Small intestine (tissue), 7 donors: ENCODE data around the gene SSC5D. TPM values are rescaled to one million over a fixed set of nuclear protein-coding genes. Genes with fewer than 3 reads are reported as not detected.
A peak's percentile ranks its signal among the peaks of the same experiment; 100 is the strongest.

ENCODE experiments used
- DNase-seq, 2 donors: peaks; one replicate each; pipeline versions ENCODE4 v3.0.0 to v3.0.0-alpha.2; 2013
- FAIRE-seq: peaks from 2 replicates; lab custom pipeline; 2012; peaks lifted over from hg19 to GRCh38; lab: Jason Lieb, UNC
- H3K27ac ChIP-seq, 3 donors: one replicate each; pipeline ENCODE4 v1.5.1; 2013; ENCODE audit warnings: low read length in 2 of 3, mild to moderate bottlenecking in 2 of 3, control low read depth in 1 of 3, inconsistent platforms in 1 of 3, low read depth in 1 of 3, moderate library complexity in 1 of 3
- H3K27me3 ChIP-seq, 3 donors: one replicate each; pipeline ENCODE4 v1.6.1; 2013; ENCODE audit warnings: low read length in 3 of 3, inconsistent platforms in 1 of 3; ENCODE audit not compliant: control insufficient read depth in 3 of 3, insufficient read depth in 3 of 3
- H3K36me3 ChIP-seq, 3 donors: one replicate each; pipeline ENCODE4 v1.6.1; 2013; ENCODE audit warnings: low read length in 3 of 3, inconsistent platforms in 1 of 3, low read depth in 1 of 3, mild to moderate bottlenecking in 1 of 3, moderate library complexity in 1 of 3; ENCODE audit not compliant: control insufficient read depth in 3 of 3, insufficient read depth in 2 of 3
- H3K4me1 ChIP-seq, 3 donors: one replicate each; pipeline ENCODE4 v1.6.1; 2013; ENCODE audit warnings: low read length in 2 of 3, inconsistent platforms in 1 of 3, low read depth in 1 of 3, mild to moderate bottlenecking in 1 of 3, moderate library complexity in 1 of 3; ENCODE audit not compliant: control insufficient read depth in 3 of 3, insufficient read depth in 2 of 3
- H3K4me3 ChIP-seq, 3 donors: one replicate each; pipeline ENCODE4 v1.5.1; 2013; ENCODE audit warnings: low read length in 3 of 3, control low read depth in 1 of 3, inconsistent platforms in 1 of 3, low read depth in 1 of 3, mild to moderate bottlenecking in 1 of 3, moderate library complexity in 1 of 3
- H3K9me3 ChIP-seq, 2 donors: one replicate each; pipeline ENCODE4 v1.6.1; 2013; ENCODE audit warnings: low read depth in 1 of 2, low read length in 1 of 2; ENCODE audit not compliant: control insufficient read depth in 2 of 2, insufficient read depth in 1 of 2
- WGBS, 3 donors: extraction: QIAGEN DNeasy Blood & Tissue Kit; methylation state at CpG; one replicate each; pipeline ENCODE4 v1.1.7; 2013; 5-methylcytosine and 5-hydroxymethylcytosine counted together
- polyA plus RNA-seq, 4 donors: library from polyadenylated mRNA; stranded (reverse) in 3 of 4; unstranded in 1 of 4; fragments of 200-250 nt in 3 of 4; fragments of 120-200 nt in 1 of 4; gene quantifications; one replicate each; pipeline versions ENCODE4 v1.2.1 to v1.2.3, GENCODE V29; 2013
- donor health status: healthy with polysubstance abuse.
- donor health status: control.
- donor health status: control.
- donor health status: Bipolar disorder and iron deficiency.
- donor health status: healthy.

SSC5D gene
- polyA plus RNA-seq, 4 donors: 0.49 to 2.2 (median 0.54) TPM; not detected in 1

DNA sequence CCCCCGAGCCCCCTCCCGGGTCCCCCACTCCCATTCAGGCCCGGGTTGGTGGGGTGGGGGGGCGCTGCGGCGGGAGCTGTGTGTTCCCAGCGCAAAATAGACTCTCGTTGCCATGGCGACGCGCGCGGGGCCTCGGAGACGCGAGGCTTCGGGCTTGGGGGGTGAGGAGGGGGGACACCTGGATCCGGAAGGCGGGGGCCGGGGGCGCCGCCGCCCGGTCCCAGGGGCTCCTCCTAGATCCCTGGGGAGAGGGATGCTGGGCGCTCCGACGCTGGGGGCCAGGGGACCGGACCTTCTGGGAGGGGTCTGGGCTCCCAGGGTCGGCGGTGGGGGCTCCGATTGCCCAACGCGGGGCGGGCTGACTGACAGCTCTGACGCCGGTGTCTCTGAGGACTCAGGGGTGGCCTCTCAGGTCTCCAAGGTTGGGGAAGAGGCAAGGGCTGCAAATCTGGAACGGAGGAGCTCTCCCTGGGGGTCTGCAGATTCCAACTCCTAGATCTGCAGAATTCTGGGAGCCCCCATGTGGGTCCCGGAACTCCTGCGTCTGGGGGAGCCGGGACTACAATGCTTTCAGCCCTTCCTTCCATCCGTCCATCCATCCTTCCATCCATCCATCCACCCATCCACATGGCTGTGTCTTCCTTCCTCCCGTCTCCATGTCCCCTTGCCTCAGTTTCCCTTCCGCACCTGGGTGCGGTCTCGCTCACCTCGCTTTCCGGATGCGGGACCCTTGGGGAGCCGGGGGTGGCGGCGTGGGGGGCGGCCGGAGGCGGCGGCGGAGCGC, 36.1 kb upstream of the SSC5D start:
- FAIRE-seq (no peak), DNase-seq (no peak)
- H3K4me3 ChIP-seq: peak overlapping the region in 1 of 3 donors; percentile 28
- H3K9me3 ChIP-seq: no peaks in the 10 kb centered on the region
- peaks cover 0 to 28% (median 7%) of the 10 kb centered on the region in 3 donors for H3K36me3 ChIP-seq
- H3K27ac ChIP-seq: no peak overlapping the region
- WGBS, 3 donors: 3 to 22% (median 14%) methylated on average over 46 to 57 of the region's 57 CpGs
- H3K27me3 ChIP-seq: peaks cover 5 to 40% (median 17%) of the 10 kb centered on the region in 3 donors
- peaks cover 0 to 10% (median 3%) of the 10 kb centered on the region in 3 donors for H3K4me1 ChIP-seq

DNA sequence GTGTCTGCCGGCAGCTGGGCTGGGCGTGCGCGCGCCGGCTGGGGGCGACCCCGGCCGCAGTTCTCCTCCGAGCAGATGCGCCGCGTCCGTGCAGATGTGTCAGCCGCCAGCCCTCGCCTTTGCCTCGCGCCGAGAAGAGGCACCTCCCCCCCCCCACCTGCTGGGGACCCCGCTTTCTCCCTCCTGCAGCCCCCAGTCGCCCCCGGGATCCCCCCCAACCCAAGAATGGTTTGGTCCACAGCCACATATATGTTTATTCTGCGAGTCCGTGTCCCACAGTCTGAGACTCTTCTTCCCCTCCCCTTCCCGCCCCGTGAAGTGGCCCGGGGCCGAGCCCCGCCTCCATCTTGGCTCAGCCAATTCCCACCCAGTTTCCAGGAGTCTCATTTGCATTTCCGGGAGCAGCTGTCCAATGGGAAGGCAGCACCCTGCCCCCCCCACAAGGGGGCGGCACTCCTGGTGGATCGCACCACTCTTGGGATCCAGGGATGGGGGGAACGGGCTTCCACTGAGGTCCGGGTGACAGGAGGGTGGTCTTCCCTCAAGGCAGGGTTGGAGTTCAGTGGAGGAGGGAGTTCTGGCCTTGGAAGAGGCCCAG, 35.4 kb upstream of the SSC5D start:
- no peak overlapping the region for H3K27ac ChIP-seq
- H3K4me3 ChIP-seq: no peak overlapping the region
- H3K36me3 ChIP-seq: peaks cover 0 to 28% (median 7%) of the 10 kb centered on the region in 3 donors
- H3K27me3 ChIP-seq: peaks cover 5 to 33% (median 17%) of the 10 kb centered on the region in 3 donors
- peaks cover 0 to 10% (median 3%) of the 10 kb centered on the region in 3 donors for H3K4me1 ChIP-seq
- FAIRE-seq: no peak
- peak; percentile 21 to 80 for DNase-seq
- WGBS, 3 donors: 15 to 57% (median 40%) methylated on average over 20 to 34 of the region's 34 CpGs
- no peaks in the 10 kb centered on the region for H3K9me3 ChIP-seq

DNA sequence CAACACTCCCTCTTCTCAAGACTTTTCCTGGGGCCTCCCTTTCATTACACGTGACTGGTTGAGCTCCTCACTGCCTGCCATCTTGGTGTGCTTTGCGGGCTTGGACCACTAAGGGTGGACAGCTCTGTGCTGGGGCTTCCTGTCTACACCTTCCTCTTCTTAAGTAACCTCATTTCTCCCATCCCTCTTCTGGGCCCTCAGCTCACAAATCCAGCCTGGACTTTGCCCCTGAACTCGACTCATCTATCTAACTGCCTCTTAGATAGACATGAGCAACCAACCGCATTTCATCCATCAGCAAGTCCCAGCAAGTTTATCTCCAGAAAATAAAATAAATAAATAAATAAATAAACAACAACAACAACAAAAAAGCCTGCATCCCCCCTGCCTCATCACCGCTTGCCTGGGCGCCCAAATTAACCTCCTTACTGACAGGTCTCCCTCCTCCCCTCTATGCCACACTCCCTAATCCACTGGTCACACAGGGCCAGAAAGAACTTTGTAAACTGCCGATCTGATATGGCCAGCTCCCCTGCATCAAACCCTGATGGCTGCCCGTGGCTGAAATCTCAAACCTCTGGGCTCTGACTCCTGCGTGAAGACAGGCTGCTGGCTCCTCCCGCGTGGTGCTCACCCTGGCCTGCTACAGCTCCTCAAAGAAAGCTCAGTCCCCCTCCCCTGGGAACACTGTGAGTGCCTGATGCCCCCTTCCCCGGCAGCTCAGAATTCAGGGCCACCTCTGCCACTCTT, 34.5 kb upstream of the SSC5D start:
- peaks cover 0 to 10% (median 3%) of the 10 kb centered on the region in 3 donors for H3K4me1 ChIP-seq
- H3K36me3 ChIP-seq: peaks cover 0 to 30% (median 7%) of the 10 kb centered on the region in 3 donors
- no peak overlapping the region for H3K4me3 ChIP-seq
- no peak overlapping the region for H3K27ac ChIP-seq
- FAIRE-seq: no peak
- peak in 1 of 2 donors; percentile 46 for DNase-seq
- 81 to 86% (median 82%) methylated on average over 12 of the region's 12 CpGs for WGBS, 3 donors
- H3K9me3 ChIP-seq: no peaks in the 10 kb centered on the region
- H3K27me3 ChIP-seq: peaks cover 5 to 32% (median 17%) of the 10 kb centered on the region in 3 donors

DNA sequence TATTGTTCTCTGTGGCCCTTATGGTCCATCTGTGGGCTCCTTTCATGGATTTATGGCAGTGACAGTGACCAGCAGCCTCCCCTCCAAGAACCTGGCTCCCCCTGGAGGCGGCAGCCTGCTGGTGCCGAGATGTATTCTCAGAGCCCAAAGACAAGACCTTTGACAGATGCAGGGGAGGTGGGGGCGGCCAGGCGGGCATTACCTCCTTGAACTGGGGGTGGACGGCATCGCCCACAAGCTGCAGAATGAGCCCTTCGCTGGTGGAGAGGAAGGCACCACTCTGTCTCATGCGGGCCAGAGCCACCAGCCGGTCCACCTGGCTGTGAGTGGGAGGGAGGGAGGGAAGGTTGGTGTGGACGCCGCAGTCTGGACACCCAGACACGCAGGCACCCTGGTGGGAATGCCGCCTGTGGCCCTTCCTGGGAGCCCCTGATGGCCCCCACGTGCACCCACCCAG, 33.4 kb upstream of the SSC5D start:
- Histone ChIP-seq H3K4me1 (peaks cover 0 to 14% (median 3%) of the 10 kb centered on the region in 3 donors), H3K36me3 (peaks cover 0 to 30% (median 7%) of the 10 kb centered on the region in 3 donors), H3K27ac (no peak overlapping the region), H3K27me3 (peaks cover 5 to 25% (median 11%) of the 10 kb centered on the region in 3 donors), H3K4me3 (no peak overlapping the region), H3K9me3 (no peaks in the 10 kb centered on the region)
- FAIRE-seq (no peak), DNase-seq (peak; percentile 30 to 46)
- 79 to 88% (median 84%) methylated on average over 13 to 14 of the region's 14 CpGs for WGBS, 3 donors

DNA sequence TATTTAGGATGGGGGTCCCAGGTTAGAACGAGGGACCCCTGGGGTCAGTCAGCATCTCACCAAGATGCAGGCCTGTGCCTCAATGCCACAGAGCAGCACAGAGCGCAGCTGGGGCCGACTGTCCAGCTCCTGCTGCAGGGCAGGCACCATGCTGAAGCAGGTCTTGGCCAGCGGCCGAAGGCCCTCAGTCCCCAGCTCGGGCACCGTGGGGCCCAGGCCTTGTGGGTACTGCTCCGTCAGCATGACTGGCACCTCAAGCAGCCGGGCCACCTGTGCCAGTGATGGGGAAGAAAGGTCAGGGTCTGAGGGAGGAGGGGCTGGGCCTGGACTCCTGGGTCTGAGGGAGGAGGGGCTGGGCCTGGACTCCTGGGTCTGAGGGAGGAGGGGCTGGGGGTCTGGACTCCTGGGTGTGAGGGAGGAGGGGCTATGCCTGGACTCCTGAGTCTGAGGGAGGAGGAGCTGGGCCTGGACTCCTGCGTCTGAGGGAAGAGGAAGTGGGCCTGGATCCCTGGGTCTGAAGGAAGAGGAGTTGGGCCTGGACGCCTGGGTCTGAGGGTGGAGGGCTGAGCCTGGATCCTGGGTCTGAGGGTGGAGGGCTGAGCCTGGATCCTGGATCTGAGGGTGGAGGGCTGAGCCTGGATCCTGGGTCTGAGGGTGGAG, 32.5 kb upstream of the SSC5D start:
- peaks cover 0 to 30% (median 7%) of the 10 kb centered on the region in 3 donors for H3K36me3 ChIP-seq
- no peak for DNase-seq
- WGBS, 3 donors: 86 to 91% (median 89%) methylated on average over 11 of the region's 11 CpGs
- H3K4me1 ChIP-seq: peaks cover 0 to 22% (median 3%) of the 10 kb centered on the region in 3 donors
- no peak overlapping the region for H3K4me3 ChIP-seq
- H3K9me3 ChIP-seq: no peaks in the 10 kb centered on the region
- no peak overlapping the region for H3K27ac ChIP-seq
- peaks cover 5 to 19% (median 7%) of the 10 kb centered on the region in 3 donors for H3K27me3 ChIP-seq
- no peak for FAIRE-seq

DNA sequence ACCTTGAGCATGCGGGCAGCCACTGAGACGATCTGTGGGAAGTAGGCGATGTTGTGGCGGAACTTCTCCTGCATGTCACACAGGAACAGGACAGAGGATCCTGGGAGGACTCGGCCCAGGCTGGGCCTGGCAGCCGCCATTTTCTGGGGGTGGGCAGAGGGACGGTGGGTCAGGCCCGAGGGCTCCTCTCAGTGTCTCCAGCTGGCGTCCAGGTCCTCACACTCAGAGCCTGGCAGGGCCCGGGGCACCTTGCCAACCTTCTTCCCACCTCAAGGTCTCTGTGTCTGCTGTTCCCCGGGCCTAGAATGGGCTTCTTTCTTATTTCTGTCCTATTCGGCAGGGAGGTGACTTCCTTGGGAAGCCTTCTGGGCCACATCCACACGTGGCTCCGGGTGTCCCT, 31.9 kb upstream of the SSC5D start:
- 85 to 92% (median 91%) methylated on average over 14 of the region's 14 CpGs for WGBS, 3 donors

DNA sequence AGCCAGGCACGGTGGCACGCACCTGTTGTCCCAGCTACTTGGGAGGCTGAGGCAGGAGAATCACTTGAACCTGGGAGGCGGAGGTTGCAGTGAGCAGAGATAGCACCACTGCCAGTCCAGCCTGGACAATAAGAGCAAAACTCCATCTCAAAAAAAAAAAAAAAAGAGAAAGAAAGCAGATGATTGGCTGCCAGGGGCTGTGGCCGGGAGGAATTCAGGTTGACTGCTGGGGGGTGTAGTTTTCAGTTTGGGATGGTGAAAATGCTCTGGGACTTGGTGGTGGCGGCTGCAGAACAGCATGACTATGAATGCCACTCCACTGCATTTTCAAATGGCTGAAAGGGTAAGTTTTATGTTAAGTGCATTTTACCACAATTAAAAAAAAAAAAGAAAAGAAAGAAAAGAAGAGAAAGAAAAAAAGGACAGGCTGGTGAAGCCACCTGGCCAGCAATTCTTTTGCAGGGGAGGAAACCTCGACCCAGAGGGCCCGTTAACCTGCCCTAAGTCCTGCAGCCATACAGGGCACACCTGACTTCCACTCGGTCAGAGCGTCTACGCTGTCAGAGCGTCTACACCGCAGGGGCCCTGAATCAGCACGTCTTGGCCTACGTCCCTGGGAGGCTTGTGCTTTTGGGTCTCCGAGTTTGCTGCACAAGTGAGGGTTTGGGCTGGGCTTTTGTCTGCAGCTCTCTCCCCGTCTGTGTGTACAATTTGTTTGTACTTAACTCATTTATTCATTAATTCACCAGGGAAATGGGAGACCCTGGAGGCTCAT, 30.4 kb upstream of the SSC5D start:
- DNase-seq (no peak), FAIRE-seq (no peak)
- Histone ChIP-seq H3K4me3 (no peak overlapping the region), H3K27ac (no peak overlapping the region), H3K4me1 (peaks cover 0 to 28% (median 2%) of the 10 kb centered on the region in 3 donors), H3K36me3 (peaks cover 0 to 30% (median 7%) of the 10 kb centered on the region in 3 donors), H3K27me3 (peaks cover 0 to 3% (median 0%) of the 10 kb centered on the region in 3 donors), H3K9me3 (no peaks in the 10 kb centered on the region)
- 81 to 84% (median 83%) methylated on average over 16 of the region's 16 CpGs for WGBS, 3 donors

More for the DNA sequence above, 31.9 kb upstream of the SSC5D start:
- FAIRE-seq: no peak
- Histone ChIP-seq H3K36me3 (peaks cover 0 to 30% (median 7%) of the 10 kb centered on the region in 3 donors), H3K27me3 (peaks cover 4 to 15% (median 5%) of the 10 kb centered on the region in 3 donors), H3K4me1 (peaks cover 0 to 28% (median 5%) of the 10 kb centered on the region in 3 donors), H3K27ac (no peak overlapping the region), H3K9me3 (no peaks in the 10 kb centered on the region), H3K4me3 (no peak overlapping the region)
- no peak for DNase-seq
